ENCODE results near the gene DYTN.

The DYTN gene

DNA sequence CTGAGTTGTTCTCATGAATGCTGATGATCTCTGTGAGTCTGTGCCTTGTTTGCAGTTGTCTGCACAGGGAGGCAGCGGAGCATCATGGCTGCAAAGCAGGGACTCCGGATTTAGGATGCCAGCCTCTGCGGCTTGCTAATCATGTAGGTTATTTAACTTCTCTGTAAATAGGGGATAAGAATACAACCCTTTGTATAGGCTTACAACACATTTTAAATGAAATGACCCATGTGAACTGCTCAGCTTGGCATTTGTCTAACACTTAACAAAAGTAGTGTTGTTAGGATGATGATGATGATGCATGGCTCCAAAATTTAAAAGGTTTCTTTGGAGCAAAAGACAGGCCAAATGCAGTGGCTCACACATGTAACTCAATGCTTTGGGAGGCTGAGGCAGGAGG lies 19.4 kb downstream of the DYTN start:
- DNase-seq = no peak

DNA sequence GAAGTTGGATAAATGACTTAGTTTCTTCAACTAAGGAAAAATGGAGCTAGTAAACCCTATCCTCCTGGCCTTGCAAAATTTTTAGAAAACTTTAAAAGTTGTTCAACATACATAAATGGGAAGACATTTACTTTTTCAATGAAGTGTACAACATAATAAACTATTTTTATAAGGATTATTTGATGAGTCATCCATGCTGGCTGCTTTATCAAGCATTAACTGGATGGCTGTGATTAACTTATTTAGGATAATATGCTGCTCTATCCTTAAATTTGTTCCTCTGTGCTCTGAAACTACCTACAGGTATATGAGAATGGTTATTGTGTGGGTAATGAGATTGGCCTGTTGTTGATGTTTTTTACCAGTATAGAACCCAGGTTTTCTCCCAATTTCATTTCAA lies 21.3 kb downstream of the DYTN start:
- DNase-seq = no peak

DNA sequence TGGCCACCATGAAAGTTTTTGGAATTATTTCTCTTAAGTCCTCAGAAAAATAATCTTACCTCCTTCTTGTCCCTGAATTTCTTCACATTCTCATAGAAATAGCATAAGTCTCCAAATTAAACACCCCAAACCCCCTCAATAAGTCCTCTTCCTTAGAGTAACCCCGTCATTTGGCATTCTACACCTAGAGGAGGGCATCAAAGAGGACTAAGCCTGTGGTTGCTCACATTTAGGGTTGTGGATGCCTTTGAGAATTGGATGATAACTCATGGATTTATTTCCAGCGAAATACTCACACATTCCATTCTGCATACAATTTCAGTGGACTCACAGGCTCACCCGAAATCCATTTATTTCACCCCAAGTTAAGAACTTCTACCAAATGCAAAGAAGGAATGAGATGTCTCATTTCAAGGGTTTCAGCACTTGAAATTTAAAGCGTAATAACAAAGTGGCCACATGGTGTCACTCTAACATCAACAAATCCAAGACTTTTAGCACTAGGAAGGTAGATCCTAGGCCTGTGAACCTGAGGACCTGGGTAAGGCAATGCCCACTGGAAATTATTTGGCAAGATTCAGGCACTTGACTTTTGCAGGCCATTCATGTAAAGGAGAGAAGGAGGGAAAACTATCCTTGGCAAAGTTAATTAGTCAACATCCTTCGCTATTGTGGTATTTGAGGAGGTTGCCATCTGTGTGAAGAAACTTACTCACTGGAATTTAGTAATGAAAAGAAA lies 24.6 kb downstream of the DYTN start:
- DNase-seq = peak; percentile 66 to 80 (median 78)

DNA sequence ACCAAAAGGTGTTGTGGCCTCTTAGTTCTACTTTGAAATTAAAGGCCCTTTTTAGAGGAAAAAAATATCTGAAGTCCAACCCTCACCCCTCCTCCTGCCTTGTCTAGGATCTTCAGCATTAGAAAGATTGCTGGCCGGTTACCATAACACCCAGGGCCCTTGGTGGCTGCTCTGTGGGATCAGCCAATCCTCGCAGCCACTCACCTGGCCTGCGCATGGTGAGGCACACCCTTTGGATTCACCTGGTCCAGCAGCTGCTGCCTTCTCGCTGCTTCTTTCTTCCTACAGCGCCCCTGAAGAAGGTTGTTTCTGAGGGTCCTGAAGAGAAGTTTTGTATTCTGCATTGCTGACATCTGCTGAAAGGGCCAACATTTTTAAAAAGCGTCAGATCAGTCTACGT lies 25.2 kb downstream of the DYTN start:
- no peak for DNase-seq

DNA sequence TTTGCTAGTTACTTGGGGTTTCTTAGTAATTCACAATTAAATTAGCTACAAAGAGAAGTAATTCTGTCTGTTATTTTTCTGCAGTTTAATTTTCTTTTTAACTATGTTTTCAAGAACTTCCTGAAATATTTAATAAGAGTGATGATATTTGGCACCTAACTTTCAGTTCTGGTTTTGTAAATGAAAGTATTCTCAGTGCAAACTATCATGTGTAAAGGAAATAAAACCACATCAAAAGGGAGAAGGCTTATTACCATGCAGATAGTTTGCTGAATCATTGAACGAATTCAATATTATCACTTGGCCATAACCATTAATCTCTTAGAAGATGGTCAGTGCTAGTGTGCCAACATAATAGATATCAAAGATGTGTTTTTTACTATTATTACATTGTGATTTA lies 29.2 kb downstream of the DYTN start:
- DNase-seq = no peak

DNA sequence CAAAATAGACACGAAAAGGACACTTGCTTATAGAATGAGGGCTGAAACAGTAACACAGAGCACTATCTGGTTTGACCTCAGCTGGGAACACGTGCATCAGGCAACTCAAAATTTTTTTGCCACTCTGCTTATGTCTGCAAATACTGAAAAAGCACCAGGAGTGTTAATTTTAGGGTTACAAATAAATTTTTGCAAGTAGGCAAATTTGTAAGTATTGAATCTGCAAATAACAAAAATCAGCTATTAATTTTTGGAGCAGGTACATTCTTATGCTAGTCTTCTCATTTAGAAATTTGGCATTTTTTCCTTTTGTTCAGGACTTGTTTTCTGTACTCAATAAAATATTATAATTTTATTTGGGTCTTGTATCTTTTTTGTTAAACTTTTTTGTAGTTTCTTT lies 29.7 kb downstream of the DYTN start:
- no peak for DNase-seq

DNA sequence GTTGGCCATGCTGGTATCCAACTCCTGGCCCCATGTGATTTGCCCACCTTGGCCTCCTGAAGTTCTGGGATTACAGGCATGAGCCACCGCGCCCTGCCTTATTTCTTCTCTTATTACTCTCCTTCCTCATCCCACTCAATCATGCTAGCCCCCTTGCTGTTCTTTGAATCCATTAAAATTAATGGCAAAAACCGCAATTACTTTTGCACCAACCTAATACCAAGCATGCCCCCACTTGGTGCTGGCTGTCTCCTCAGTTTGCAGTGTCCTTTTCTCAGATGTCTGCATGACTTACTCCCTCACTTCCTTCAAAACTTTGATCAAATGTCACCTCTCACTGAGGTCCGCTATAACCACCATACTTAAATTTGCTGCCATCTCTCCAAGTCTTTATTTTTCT lies 34.6 kb downstream of the DYTN start:
- no peak for DNase-seq

DNA sequence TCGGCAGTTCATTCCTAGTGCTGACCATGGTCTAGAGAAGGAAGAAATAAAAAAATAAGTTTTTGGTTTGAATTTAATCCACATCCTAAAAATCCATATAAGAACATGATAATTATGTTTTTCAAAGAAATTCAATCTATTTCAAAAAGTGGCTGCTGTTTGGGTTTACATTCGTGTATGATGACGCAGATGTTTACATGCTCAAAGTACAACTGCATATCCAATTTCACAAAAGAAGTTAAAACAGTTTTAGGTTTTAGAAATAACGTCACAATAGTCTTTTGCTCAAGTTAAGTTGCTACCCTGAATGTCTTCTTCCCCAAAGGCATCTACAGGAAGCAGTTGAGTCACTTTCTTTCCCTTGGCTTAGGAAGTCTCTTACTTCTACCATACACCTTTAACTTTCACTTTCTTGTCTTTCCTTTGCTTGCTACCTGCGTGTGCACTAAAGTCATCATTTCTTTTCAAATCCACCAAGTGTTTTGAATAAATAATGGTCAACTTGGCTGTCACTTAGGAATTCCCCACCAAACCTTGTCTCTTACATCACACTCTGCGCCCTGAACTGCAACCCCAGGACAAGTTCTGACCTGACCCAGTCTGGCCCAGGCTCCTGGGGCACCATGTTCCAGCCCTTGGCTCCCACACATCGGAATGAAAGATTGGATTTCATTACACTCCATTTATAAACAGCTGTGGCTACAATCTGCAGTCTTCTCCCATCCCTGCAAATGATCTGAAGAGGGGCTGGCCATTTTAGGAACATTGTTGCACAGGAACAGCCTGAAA lies 47.5 kb downstream of the DYTN start:
- no peak for DNase-seq

DNA sequence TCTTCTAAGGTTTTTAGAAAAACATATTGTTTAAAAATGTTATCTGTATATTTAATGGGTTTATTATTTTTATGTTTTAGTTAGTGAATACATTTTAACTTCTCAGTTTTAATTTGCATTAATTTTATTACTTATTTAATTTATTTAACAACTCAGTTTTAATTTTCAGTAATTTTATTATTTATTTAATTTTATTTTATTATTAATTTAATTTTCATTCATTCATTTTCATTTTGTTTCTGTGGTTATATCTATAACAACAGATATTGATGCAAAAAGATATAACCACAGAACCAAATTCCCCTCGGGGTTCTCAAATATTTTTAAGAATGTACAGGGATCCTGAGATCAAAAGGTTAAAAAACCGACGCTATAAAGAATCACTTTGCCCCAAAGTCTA lies 52.9 kb downstream of the DYTN start:
- no peak for DNase-seq

DNA sequence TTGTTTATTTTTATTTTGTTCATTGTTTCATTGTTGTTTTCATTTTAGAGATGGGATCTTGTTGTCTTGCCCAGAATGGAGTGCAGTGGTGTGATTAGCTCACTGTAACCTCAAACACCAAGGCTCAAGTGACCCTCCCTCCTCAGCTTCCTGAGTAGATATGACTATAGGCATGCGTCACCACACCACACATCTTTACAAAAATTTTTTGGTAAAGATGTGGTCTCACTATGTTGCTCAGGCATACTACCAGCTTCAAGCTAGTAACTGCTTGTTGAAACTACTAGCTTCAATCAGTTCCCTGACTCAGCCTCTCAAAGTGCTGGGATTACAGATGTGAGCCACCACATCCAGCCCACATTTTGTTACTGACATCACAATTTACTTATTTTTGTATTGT lies 61.1 kb downstream of the DYTN start:
- no peak for DNase-seq

DNA sequence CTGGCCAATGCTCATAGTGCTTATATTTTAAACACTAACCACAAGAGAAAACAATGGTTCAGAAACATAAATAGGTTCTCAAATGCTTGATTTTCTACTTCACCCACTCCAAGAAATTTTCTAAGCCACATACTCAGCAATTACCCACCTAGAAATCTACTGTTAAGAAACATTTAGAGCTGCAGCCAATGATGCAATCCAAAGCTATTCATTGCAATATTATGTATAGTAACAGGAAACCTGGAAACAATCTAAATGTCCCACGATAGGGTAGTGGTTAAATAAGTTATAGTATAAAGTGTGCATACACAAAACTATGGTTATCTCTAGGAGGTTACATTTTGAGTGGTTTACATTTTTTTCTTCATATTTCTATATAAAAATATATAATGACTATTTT lies 70.2 kb downstream of the DYTN start:
- no peak for DNase-seq

DNA sequence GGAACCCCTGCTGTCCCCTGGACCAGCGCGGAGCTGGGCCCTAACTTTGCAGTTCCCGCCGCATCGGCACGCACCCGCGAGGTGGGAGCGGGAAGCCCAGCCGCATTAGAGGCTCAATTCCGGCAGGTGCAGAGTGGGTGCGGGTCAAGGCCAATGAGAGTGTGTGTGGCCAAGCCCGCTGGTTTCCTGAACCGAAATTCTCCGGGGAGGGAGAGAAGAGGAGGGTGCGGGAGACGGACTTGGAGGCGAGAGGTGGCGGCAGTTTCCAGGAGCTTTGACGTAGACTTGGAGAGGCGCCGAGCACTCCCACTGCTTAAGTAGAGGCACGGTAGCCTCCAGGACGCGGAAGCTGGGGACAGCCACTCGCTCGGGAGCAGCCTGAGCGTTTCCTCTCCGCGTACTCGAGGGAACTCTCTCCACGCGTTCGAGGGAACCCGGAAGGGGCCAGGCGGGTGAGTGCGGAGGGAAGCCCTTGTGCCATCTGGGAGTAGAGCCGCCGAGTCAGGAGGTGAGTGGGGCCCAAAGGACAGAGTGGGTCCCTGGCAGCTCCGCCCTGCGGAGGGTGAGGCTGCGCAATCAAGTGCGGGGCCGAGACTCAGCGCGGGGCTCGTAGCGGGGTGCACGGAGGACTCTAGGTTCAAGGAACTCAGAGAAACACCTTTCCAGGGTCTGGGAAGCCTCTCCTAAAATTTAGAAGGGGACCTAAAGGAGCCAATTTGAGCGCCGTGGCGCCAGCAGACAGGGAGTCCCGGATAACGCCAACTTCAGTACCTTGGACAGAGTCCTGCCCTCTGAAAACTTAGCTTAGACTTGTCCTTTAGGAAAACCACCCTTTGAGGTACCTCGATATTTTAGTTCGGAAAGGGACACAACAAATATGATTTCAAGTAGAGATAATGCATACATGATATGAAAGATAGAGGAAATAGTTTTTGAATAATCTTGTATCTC lies 75.8 kb downstream of the DYTN start, which contains the start of gene FAM237A:
TSS of gene FAM237A (plus strand) at position 413 of the 951 bp plus-strand sequence. CDS start 1,750 bp downstream, outside the sequence.
- DNase-seq = peak; percentile 38 to 67 (median 65)

DNA sequence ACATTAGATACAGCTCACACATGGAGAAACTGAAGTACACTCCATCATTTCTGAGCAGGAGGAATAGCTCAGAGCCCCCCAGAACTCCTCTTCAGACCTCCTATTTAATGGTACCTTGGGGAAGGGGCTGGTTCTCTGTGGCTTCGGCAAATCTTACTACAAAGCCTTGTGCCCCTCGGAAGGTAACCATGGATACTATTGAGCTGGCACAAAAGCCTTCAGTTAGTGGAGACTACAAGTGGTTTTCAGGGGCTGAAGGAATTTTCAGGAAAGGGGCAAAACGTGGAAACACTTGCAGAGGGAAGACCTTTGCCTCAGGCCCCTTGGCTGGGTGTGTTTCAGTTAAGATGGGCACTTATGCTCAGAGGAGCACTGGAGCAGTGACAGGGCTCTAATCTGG lies 77.0 kb downstream of the DYTN start:
- DNase-seq = no peak

DNA sequence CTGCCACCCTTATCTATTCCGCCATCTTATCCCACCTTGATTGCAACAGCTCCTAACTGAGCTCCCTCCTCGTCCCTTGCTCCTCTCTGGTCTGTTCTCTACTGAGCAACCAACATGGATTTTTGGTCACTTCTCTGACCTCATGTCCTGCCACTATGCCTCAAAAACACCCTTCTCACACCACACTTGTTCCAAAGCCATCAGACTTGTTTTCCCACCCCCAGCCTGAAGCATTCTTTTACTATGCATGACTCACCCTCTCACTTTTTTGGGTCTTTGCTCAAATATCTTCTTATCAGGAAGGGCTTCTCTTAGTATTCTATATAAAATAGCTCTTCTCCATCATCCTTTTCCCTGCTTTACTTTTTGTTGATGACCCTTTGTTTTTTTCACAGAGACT lies 78.6 kb downstream of the DYTN start:
- no peak for DNase-seq

DNA sequence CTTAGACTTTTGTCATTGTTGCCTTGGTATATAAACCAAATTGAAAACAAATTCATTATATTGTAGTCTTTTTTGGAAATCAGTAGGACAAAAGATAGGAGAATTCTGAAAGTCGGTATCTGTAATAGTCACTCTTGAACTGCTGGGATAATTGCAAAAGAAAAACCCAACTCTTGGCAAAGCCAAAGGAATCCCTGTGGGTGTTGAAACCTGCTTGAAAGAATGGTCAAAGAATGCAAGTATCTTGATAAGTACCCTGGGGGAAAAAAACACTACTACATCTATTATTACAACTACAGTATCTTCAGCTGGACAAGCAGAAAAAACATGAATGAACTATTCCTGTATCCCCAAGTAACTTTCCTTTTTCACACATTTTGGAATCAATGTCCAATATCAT lies 83.2 kb downstream of the DYTN start:
- no peak for DNase-seq

DNA sequence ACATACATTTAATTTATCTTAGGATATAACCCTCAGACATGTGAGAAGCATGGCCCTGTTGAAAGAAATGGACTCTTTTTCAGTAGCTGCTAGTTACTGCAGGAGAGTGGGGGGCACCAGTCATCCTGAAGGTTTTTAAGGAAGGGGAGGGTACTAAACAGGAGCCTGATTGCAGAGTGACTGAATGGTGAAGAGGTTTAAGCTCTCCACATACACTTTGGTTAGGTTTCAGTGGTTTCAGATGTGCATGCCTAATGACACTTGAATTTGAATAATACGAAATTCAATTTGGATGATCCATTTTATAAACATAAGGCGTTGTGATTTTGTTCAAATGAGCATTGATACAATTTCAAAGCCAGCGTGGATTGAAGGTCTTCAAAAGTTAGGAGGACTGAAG lies 86.9 kb downstream of the DYTN start:
- DNase-seq = no peak

DNA sequence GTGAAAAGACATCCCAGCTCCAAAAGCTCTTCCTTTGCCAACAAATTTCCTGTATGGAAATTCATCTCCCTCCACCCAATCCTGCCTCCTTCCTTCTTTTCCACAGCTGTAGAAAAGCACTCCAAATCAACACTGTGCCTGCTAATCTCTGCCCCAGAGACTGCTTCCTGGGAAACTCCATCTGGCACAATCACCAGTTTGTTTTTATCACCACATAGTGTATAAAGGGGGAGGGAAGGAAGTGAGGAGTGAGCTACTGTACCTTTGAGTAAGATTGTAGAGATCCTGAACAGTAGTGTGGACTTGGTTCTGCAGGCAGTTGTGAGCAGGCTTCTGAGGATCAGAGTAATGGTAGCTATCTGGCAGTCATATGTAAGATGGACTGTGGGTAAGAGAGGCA lies 90.6 kb downstream of the DYTN start:
- no peak for DNase-seq

DNA sequence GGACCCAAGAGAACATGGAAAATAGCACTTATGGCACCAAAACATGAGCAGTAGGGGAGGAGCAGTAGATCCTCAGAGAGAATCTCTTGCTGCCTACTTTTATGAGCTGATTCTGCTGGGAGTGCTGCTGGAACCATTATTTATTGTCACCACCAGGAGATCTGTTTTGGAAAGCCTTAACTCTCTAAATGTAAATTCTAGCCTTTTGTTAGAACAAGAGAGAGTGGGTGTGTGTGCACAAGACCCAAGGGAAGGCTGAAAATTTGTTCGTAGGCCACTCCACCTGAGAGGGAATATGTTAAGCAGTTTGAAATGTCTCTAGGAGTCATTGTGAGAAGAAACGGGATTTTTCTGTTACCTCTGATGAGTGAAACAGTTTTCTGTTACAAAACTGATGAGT lies 92.1 kb downstream of the DYTN start:
- no peak for DNase-seq

DNA sequence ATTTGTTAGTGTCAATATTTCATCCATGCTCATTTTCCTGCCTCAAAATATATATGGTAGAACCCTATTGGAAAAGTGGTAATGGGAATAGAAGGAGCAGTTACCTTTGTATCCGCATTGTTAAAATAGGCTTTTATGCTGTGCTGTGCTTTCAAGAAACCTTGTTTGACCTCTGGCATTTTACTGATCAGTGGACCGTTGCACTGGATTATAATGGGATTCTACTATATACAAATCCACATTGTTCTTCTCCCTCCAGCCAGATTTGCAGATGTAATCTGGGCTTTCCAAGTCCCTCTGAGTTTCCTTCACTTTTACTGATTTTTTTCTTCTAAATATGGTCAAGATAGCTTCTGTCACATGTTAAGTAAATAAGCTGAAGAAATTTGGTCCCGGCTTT lies 99.2 kb downstream of the DYTN start:
- no peak for DNase-seq

DNA sequence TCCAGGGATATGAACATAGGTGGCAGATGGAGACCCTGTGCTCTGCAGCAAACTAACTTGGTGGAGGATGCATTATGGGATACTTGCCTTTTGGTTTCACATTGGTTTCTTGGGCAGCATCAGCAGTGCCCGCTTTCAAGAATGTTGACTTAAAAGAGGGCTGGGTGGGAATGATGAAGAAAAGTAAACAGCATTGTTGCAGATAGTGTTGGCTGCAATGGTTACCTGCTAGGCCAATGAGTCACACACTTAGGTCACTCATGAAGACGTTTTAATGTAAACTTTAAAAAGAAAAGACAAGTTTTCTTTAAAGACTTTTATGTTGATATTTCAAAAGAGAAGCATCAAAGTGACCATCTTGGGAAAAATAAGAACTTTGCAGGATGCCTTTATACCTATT lies 102.0 kb downstream of the DYTN start:
- DNase-seq = no peak

DNA sequence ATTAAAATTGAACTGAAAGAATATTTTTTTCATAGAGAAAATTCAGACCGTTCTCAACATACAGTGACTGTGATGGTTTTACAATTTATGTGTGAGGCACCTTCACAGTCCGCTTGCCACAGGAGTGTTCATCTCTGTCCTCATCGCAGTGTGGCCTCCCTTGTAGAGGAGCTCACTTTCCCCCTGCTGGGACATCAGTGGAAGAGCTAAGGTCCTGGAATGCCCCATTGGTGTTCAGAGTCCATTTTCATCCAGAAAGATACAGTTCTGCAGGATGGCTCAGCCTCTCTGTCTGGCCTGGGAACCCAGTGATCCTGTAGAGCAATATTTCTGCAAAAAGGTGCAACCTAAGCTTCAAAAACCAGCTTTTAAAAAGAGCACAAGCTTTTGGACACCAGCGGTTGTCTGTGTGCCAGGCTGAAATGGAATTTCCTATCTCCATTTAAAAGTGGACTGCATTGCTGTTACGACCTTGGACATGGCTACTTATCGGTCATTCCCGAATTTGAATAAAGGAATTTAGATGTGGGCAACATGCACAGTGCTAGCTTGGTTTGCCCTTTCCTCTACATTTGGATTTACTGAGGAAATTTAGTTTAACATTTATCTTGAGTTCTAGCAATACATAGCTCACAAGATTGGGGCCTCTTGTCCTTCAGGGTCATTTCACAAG lies 102.6 kb downstream of the DYTN start:
- DNase-seq = no peak

DNA sequence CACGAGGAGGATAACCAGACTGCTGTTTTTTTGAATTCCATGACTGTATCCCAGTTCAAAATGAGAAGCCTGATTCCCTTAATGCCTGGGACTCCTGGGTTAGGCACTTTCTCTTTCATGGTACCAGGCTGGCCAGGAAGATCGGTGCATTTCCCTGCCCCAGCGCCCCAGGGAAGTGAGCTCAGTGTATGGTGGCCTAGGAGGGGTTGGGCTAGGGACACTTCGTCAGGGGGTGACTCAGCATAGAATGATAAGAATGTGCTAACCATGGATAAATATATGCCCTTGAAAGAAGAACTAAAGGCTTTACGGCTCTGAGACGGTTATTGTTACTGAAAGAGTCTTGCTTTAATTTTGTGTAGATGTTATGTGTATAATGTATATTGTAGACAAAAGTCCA lies 103.4 kb downstream of the DYTN start:
- DNase-seq = peak in 1 of 3 donors; percentile 1

DNA sequence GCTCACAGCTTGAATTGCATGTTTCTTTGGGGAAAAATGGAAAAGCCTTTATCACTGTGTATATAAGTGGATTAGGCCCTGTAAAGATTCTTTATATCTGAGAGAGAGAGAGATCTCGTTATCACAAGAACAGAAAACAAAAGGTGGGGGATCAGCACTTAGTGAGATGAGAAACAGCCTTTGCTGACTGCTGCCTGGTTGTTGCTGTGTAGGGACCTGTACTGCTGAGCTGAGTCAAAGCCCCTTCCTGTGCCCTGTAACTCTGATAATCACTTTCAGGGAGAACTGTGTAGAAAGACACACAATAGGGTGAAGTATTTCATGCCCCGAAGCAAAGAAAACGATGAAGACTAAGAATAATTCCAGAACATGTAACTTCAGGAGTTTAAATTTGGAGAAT lies 106.5 kb downstream of the DYTN start:
- no peak for DNase-seq

All from suppressor macrophage treated with lipopolysaccharide for 1 hour (primary cell).